Kidney tubule cell (primary cell): Measurements from ENCODE around the gene ABCA7.
"Not testable (repeated sequence)": the region's sequence is repeated elsewhere in the genome, so short reads cannot be mapped to it uniquely, and the experiment has no call there.

Experiments used
- DNase-seq: peaks from one replicate; pipeline ENCODE4 v3.0.0-alpha.2; 2018; ENCODE audit warnings: low spot score

Gene ABCA7

DNA sequence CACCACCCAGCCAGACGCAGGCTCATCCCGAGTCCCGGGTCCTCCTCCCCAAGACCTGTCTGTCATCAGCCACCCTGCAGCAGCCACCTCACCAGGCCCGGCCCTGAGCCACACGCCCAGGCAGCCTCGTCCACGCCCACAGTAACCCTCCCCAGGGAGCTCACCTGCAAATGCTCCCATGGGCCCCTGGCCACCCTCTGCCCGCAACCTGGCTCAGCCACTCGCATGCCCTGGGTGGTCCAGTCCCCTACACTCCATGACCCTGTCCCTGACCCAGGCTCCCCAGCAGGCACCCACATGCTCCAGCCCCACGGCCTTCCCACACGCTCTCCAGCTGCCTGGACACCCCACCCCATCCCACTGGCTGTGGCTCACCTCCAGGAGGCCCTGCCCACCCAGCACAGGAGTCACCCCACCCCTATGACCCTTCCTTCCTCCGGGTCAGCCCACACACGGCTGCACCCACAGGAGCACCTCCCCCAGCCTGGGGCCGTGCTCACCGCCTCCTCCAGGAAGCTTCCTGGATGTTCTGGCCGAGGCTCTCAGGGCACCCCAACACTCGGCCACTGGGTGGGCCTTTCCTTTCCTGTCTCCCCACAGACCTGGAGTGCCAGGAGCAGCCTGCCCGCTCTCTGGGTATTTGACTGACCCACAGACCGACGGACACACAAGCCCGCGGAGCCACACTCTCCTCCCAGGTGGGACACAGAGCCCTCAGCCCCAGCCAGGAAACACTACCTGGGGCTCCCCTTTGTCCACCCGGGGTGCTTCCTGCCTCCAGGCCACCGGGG lies 22.6 kb upstream of the ABCA7 start:
- DNase-seq, result peak; percentile 55

DNA sequence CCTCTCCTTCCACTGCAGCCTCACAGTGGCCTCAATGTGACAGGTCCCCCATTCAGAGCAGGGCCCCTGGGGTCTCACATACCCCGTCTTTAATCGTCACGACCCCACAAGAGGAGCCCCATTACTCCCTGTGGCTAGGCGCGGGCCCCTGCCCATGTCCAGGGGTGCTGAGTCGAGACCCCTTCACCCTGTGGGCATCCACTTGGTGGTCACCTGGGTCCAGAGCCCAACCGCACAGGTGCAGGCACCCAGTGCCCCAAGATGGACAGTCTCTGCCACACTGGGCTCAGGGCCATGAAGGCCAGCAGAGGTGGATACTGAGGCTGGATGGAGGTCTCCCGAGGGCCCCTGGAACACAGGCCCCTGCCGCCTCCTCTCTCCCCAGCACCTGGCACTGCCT lies 22.0 kb upstream of the ABCA7 start:
- no peak for DNase-seq

GRCh38 chr19:1018393-1018792 lies 21.5 kb upstream of the ABCA7 start:
- no peak for DNase-seq

- DNase-seq, result no peak
Measured at GRCh38 chr19:1018932-1019615, 20.8 kb upstream of the ABCA7 start.

GRCh38 chr19:1019616-1019961 lies 20.3 kb upstream of the ABCA7 start:
- DNase-seq, result no peak

GRCh38 chr19:1019980-1020867 lies 19.7 kb upstream of the ABCA7 start:
- DNase-seq, result peak; percentile 32

GRCh38 chr19:1020868-1021425 lies 19.0 kb upstream of the ABCA7 start, which contains the start of gene TMEM259:
TMEM259 (minus strand) TSS chr19:1021123; CDS start chr19:1020996, 127 bp downstream.
- DNase-seq, result peak; percentile 98

DNA sequence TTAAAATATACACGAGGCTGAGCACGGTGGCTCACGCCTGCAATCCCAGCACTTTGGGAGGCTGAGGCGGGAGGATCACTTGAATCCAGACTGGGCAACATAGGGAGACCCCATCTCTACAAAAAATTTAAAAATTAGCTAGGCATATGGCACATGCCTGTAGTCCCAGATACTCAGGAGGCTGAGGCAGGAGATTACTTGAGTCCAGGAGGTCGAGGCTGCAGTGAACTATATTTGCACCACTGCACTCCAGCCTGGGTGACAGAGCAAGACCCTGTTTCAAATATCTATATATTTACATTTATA lies 16.1 kb upstream of the ABCA7 start:
- not testable (repeated sequence) for DNase-seq

- DNase-seq, result not testable (repeated sequence)
Measured at GRCh38 chr19:1025080-1025479, 14.8 kb upstream of the ABCA7 start.

GRCh38 chr19:1025960-1026782 lies 13.7 kb upstream of the ABCA7 start, which contains the start of gene CNN2:
CNN2 (plus strand) TSS chr19:1026608; CDS start chr19:1026662, 54 bp downstream.
- peak; percentile 80 for DNase-seq

DNA sequence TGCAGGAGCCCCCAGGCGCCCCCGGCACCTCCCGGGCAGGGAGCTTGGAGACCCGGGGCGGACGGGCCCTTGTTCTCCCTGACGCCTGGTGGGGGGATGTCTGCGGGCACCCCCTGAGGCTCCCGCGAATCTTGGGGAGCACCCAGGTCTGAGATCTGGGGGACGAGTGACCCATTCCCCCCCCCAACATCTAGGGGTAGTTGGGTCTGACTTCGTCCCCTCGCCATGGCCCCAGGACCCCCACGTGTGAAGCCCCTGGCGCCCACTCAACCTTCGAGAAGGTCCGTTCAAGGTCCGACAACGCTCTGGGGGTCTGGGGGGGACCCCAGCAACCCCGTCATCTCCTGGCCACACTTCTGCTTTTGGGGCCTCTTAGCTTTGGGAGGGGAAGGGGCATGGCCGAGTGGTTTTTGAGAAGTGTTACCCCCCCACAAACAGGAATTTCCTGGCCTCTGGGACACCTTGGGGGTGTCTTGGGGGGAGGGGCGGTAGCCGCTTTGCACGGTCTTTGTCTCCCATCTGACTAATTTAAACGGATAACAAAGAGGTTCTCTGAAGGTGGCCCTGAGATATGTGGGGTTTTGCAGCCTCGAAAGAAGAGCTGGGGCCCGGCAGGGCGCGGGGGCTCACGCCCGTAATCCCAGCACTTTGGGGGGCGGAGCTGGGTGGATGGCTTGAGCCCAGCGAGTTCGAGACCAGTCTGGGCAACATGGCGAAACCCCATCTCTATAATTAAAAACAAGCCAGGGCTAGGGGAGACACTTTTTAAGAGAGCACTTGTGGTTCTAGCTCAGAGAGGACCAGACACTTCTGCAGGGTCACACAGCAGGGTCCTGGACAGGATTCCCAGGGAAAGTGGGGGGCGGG lies 12.9 kb upstream of the ABCA7 start:
- DNase-seq, result peak; percentile 29

GRCh38 chr19:1027650-1028061 lies 12.3 kb upstream of the ABCA7 start:
- peak; percentile 26 for DNase-seq

GRCh38 chr19:1028062-1028926 lies 11.6 kb upstream of the ABCA7 start:
- peak; percentile 87 for DNase-seq

GRCh38 chr19:1032264-1032867 lies 7.5 kb upstream of the ABCA7 start:
- no peak for DNase-seq

DNA sequence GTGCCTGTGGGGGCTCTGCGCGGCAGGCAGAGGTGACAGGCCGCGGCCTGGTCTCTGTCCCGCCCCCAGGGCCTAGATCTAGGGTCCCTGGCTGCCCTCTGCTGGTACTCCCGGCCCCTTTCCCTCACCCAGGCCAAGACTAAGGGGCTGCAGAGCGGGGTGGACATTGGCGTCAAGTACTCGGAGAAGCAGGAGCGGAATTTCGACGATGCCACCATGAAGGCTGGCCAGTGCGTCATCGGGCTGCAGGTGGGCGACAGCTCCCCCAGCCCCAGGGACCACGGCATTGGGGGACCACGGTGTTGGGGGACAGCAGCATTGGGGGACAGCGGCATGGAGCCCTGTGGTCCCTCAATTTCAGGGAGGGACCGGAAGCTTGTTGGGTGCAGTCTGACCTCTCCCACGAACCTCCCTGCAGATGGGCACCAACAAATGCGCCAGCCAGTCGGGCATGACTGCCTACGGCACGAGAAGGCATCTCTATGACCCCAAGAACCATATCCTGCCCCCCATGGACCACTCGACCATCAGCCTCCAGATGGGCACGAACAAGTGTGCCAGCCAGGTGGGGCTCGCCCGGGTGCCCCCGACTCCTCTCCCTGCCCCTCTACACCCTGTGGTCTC lies 3.8 kb upstream of the ABCA7 start:
- DNase-seq, result no peak

GRCh38 chr19:1037621-1038064 lies 2.3 kb upstream of the ABCA7 start:
- DNase-seq, result no peak

DNA sequence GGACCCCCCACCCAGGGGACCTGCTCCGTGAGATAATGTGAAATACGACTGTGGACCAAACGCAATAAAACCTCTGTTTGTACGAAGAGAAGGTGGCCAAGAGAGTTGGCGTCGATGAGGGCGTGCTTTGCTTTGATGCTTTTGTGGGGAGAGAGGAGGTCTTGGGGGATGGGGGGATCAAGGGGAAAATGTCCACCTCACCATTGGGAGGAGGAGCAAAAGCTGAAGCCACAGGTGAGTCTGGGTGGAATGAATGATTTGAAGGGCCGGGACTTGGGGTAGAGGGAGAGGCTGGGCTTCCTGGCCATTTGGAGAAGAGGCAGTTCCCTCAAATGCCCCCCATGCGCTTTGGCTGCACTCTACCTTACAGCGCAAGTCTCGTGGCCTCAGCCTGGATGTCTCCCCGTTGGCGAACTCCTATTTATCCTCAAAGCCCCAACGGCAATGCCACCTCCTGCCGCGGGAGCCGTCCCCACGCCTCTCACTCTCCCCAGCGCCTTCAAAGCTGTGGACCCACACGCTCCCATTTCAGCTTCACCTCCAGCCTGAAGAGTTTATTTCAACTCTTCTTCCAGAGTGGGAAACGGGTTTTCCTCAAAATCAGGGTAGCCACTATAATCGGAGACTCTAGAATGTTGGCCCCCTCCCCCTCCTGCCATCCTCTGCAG lies 795 bp upstream of the ABCA7 start:
- DNase-seq, result no peak
